NCI-H2029 (cell line): ENCODE data around the gene EIF3A.
"Not testable (repeated sequence)": the region's sequence is repeated elsewhere in the genome, so short reads cannot be mapped to it uniquely, and the experiment has no call there.

Experiments
- DNase-seq: peaks from one replicate; lab custom pipeline; 2025; lab: John Stamatoyannopoulos, UW

Gene EIF3A

GRCh38 chr10:119101366-119102098 is 20.9 kb upstream of the EIF3A start:
- DNase-seq: peak; percentile 28

- no peak for DNase-seq
These were observed 20.0 kb upstream of the EIF3A start for GRCh38 chr10:119100434-119101238.

- DNase-seq: no peak
These were observed 18.0 kb upstream of the EIF3A start for GRCh38 chr10:119098576-119098975.

DNA sequence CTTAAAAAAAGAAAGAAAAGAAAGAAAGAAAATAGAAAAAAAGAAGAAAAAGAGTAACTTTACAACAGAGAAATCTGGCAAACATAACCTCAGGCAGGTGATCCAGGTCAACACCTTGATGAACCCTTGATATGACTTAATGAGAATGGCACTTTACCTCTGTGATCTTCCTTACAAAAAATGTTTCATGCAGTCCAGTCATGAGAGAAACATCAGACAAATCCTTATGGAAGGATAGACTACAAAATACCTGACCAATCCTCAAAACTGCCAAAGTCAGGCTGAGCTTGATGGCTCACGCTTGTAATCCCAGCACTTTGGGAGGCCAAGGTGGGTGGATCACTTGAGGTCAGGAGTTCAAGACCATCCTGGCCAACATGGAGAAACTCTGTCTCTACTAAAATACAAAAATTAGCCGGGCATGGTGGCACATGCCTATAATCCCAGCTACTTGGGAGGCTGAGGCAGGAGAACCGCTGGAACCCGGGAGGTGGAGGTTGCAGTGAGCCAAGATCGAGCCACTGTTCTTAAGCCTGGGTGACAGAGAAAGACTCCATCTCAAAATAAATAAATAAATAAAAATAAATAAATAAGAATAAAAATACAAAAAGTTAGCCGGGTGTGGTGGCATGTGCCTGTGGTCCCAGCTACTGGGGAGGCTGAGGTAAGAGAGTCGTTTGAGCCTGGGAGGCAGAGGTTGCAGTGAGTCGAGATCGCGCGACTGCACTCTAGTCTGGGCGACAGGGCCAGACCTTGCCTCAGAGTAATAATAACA is 16.2 kb upstream of the EIF3A start:
- DNase-seq: not testable (repeated sequence)

DNA sequence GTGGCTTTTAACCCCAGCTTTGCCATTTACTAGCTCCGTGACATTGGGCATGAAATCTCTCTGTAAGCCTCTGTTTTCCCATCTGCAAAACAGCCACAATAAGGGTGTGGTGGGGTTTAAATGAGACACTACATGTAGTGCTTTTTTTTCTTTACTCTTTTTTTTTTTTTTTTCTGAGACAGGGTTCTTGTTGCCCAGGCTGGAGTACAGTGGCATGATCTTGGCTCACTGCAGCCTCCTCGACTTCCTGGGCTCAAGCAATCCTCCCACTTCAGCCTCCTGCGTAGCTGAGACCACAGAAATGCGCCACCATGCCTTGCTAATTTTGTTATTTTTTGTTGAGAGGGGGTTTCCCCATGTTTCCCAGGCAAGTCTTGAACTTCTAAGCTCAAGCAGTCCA is 15.0 kb upstream of the EIF3A start:
- DNase-seq: no peak

- DNase-seq: no peak
These were observed 10.4 kb upstream of the EIF3A start for GRCh38 chr10:119090968-119091367.

GRCh38 chr10:119090026-119090795 is 9.6 kb upstream of the EIF3A start:
- DNase-seq: no peak

GRCh38 chr10:119087271-119087882 is 6.8 kb upstream of the EIF3A start:
- no peak for DNase-seq

DNA sequence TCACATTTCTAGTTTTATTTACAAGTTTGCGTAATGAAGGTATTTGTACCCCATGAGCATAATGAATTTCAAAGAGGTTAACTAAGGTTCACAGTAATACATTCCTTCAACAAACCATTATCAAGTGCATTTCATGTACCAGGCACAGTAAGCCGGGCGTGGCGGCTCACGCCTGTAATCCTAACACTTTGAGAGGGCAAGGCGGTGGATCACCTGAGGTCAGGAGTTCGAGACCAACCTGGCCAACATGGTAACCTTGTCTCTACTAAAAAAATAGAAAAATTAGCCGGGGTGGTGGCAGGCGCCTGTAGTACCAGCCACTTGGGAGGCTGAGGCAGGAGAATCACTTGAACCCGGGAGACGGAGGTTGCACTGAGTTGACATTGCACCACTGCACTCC is 4.3 kb upstream of the EIF3A start:
- DNase-seq: no peak

GRCh38 chr10:119079599-119080520 is 757 bp downstream of the EIF3A start:
- DNase-seq: no peak

DNA sequence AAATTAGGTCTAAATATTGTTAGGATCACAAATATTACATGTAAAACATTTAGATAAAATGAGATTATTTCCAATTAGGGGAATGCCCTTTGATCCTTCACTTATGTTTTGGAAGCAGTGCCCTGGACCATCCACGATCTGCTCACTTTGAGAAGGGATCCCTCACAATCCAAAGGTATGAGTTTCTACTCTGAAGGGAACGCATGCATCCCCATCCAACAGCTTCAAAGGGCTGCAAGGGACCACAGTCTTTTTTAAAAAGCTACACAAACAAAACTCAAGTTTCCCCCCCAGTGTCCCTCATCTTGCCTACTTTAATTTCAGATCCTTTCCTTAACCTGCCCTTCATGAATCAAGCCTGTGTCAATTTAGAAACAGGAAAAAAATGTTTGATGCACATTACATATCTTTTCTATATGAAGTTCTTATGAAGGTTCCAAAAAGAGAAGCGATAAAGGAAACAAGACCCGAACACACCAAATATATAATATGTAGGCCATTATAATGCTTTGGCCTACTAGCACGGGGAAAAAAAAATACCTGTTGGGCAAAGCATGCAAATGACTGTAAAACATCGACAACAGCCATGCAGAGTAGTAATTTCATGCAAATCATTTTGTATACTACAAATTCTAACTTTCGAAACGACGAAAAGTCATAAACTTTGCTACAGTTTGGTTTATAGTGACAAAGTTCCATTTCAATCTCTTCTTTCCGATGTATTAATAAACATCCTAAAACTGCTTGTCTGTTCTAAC is 2.0 kb downstream of the EIF3A start:
- no peak for DNase-seq

- DNase-seq: no peak
These were observed 7.0 kb downstream of the EIF3A start for GRCh38 chr10:119073584-119073983.

DNA sequence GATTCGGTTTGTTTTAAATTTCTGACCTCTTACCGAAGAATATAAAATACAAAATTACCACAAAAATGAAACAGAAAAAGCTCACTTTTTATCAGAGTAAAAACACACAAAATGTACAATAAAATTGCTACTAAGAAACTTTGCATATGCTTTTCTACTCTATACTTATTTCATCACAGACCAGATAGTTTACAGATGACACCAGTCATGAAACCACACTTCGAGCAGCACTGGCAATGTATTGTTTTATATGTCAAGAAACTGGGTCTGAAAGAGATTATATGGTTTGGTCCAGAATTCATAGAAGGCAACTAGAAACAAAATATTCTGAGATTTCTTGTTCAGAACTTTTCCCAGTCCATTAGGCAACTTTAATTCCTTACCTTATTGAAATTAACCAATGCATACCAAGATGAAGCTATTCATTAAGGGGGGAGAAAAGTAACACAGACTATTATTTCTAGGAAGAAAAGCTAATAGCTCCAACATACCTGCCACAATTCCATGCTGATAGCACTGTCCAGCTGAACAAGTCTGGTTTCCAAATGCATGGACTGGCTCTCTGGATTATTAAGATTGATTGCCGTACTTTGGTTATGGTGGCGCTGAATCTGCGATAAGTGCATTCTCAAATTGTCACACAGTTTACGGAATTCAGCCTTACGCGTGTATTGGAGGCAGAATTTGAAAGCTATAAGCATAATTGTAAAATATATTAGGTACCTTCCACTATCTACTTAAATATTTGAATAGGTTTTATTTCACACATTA is 10.0 kb downstream of the EIF3A start:
- DNase-seq: no peak

- DNase-seq: no peak
These were observed 18.7 kb downstream of the EIF3A start for GRCh38 chr10:119061926-119062325.

- DNase-seq: no peak
These were observed 19.3 kb downstream of the EIF3A start for GRCh38 chr10:119061352-119061751.

- no peak for DNase-seq
These were observed 20.5 kb downstream of the EIF3A start for GRCh38 chr10:119060107-119060506.

DNA sequence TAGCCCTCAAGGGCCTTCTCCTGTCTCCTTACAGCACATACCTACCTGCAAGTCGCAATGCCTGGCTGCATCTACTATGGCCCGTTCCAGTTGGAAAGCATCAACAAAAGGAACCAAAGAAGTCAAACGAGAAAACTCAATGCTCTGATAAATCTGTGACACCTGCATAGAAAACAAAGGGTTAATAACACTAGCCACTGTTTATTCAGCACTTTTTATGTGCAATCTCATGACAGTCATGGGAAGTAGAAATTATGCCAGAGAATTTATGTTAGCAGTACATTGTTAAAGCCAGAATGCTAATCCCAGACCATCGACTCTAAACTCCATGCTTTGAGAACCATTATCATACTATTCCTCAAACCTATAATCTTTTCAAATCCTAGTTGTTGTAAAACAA is 21.1 kb downstream of the EIF3A start:
- DNase-seq: no peak

DNA sequence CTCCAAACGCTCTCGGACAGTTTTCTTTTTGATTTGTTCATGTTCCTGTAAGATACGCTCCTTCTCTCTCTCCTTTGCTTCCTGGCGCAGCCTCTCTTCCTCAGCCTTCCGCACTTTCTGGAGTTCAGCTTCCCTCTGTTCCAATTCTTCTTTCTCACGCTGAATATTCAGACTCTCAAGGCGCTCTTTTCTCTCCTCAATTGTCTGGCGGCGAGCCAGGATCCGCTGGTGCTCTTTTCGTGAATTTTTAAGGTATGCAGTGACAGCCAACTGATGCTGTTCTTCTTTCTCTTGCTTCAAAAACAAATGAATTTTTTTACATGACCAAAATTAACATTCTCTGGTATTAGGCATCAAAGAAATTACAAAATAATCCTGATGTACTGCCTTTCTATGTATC is 22.6 kb downstream of the EIF3A start:
- DNase-seq: no peak

GRCh38 chr10:119055472-119055871 is 25.1 kb downstream of the EIF3A start:
- no peak for DNase-seq
